GM23248 (cell line): ENCODE data around the gene CORIN.

Experiments used
- EZH2 ChIP-seq: fragments of 200-600 bp; sonication (generic); IDR thresholded peaks from 2 replicates; pipeline ENCODE4 v1.6.1; 2018; ENCODE audit warnings: antibody characterized with exemption, mild to moderate bottlenecking; ENCODE audit not compliant: insufficient read depth, poor library complexity, severe bottlenecking
- EZH2phosphoT487 ChIP-seq: fragments of 200-600 bp; sonication (generic); IDR thresholded peaks from 2 replicates; pipeline ENCODE4 v1.6.1; 2018; ENCODE audit warnings: antibody characterized with exemption, moderate library complexity, mild to moderate bottlenecking, low read depth; ENCODE audit not compliant: insufficient read depth

- TF ChIP-seq EZH2 (no peak), EZH2phosphoT487 (0 out of 2 replicates have a peak, but pooled peaks have one; percentile 66)
These were observed 14.3 kb upstream of the CORIN start for GRCh38 chr4:47852136-47852535.
